SK-N-SH (cell line): ENCODE results near the gene ATL1. TPM values are rescaled to one million over a fixed set of nuclear protein-coding genes. Genes with fewer than 3 reads are reported as not detected.

ENCODE experiments used
- CTCF ChIA-PET: fragments of 300-600, 350-600 bp; formaldehyde crosslinking; extraction: SDS; loops from one replicate; lab custom pipeline; 2021; lab: Yijun Ruan, JAX
- POLR2A ChIA-PET: fragments of 350-600 bp; sonication (Branson Sonifier 250); formaldehyde crosslinking; extraction: SDS; loops from one replicate; lab custom pipeline; 2020; ENCODE audit warnings: antibody characterized with exemption, inconsistent platforms; lab: Yijun Ruan, JAX
- DNase-seq: peaks from one replicate; pipeline ENCODE4 v3.0.0; 2012
- H2AFZ ChIP-seq: fragments of 200-600 bp; sonication (generic); 2 replicates; pipeline ENCODE4 v1.8.1; 2016; ENCODE audit warnings: antibody characterized with exemption, mild to moderate bottlenecking, low read depth
- H3F3A ChIP-seq: fragments of 200-600 bp; sonication (generic); replicated peaks from 2 replicates; pipeline ENCODE3; 2016; ENCODE audit warnings: antibody characterized with exemption, mild to moderate bottlenecking; ENCODE audit not compliant: insufficient read depth
- H3K27ac ChIP-seq, 2 experiments: fragments of 200-500 bp in 1 of 2; fragments of 200-600 bp in 1 of 2; sonication (Bioruptor generic) in 1 of 2; sonication (generic), shearing (Covaris generic) in 1 of 2; 2 replicates each; pipeline versions ENCODE4 v1.5.1 to v1.6.1; 2014 to 2016; ENCODE audit warnings: low read depth in 2 of 2, inconsistent platforms in 1 of 2, low read length in 1 of 2, mild to moderate bottlenecking in 1 of 2, mixed read lengths in 1 of 2
- H3K27me3 ChIP-seq: fragments of 200-600 bp; sonication (generic), shearing (Covaris generic); 2 replicates; pipeline ENCODE4 v1.6.1; 2016; ENCODE audit warnings: mixed run types; ENCODE audit not compliant: insufficient read depth
- H3K36me3 ChIP-seq, 2 experiments: fragments of 200-500 bp in 1 of 2; fragments of 200-600 bp in 1 of 2; sonication (Bioruptor generic) in 1 of 2; sonication (generic) in 1 of 2; replicated peaks in 1 of 2; 2 replicates each; pipeline versions ENCODE3 to v1.5.1; 2014 to 2016; ENCODE audit warnings: low read length in 1 of 2, mild to moderate bottlenecking in 1 of 2; ENCODE audit not compliant: insufficient read depth in 2 of 2, control insufficient read depth in 1 of 2
- H3K4me1 ChIP-seq, 2 experiments: fragments of 200-500 bp in 1 of 2; fragments of 200-600 bp in 1 of 2; sonication (Bioruptor generic) in 1 of 2; sonication (generic), shearing (Covaris generic) in 1 of 2; 2 replicates each; pipeline versions ENCODE4 v1.5.1 to v1.6.1; 2014 to 2016; ENCODE audit warnings: low read depth in 1 of 2, low read length in 1 of 2, mixed run types in 1 of 2; ENCODE audit not compliant: insufficient read depth in 2 of 2, control insufficient read depth in 1 of 2
- H3K4me2 ChIP-seq: fragments of 200-600 bp; sonication (generic), shearing (Covaris generic); 2 replicates; pipeline ENCODE4 v1.6.1; 2017; ENCODE audit warnings: mixed run types
- H3K4me3 ChIP-seq, 2 experiments: fragments of 200-500 bp in 1 of 2; fragments of 200-600 bp in 1 of 2; sonication (Bioruptor generic) in 1 of 2; sonication (generic), shearing (Covaris generic) in 1 of 2; 2 replicates each; pipeline versions ENCODE4 v1.5.1 to v1.8.1; 2014 to 2016; ENCODE audit warnings: low read depth in 2 of 2, inconsistent platforms in 1 of 2, low read length in 1 of 2, mild to moderate bottlenecking in 1 of 2, mixed read lengths in 1 of 2, moderate library complexity in 1 of 2
- H3K79me2 ChIP-seq: fragments of 200-600 bp; sonication (generic); 2 replicates; pipeline ENCODE4 v1.8.1; 2017; ENCODE audit warnings: mild to moderate bottlenecking; ENCODE audit not compliant: insufficient read depth
- H3K9ac ChIP-seq: fragments of 200-600 bp; sonication (generic); 2 replicates; pipeline ENCODE4 v1.6.1; 2017; ENCODE audit warnings: mixed run types
- H3K9me2 ChIP-seq: fragments of 200-600 bp; sonication (generic); 2 replicates; pipeline ENCODE4 v1.6.1; 2017; ENCODE audit warnings: mixed run types
- H3K9me3 ChIP-seq: fragments of 200-600 bp; sonication (generic); 2 replicates; pipeline ENCODE4 v1.6.1; 2017; ENCODE audit warnings: mixed run types, mild to moderate bottlenecking, moderate library complexity
- H4K20me1 ChIP-seq: fragments of 200-600 bp; sonication (generic); 2 replicates; pipeline ENCODE4 v1.6.1; 2017; ENCODE audit warnings: mild to moderate bottlenecking, mixed run types; ENCODE audit not compliant: insufficient read depth
- EP300 ChIP-seq, 2 experiments: IDR thresholded peaks; 2 replicates each; pipeline versions ENCODE4 v1.4.0 to v1.6.1; 2012; ENCODE audit warnings: borderline replicate concordance in 1 of 2, low read depth in 1 of 2, low read length in 1 of 2
- GATA2 ChIP-seq: sonication (generic); formaldehyde crosslinking; IDR thresholded peaks from 2 replicates; pipeline ENCODE4 v1.5.0; 2020; ENCODE audit warnings: mild to moderate bottlenecking, missing genetic modification reagents
- JUND ChIP-seq: IDR thresholded peaks from 2 replicates; pipeline ENCODE4 v1.4.0; 2012
- MAX ChIP-seq: IDR thresholded peaks from 2 replicates; pipeline ENCODE4 v1.4.0; 2012; ENCODE audit warnings: low read depth
- MXI1 ChIP-seq: IDR thresholded peaks from 2 replicates; pipeline ENCODE4 v1.6.1; 2012; ENCODE audit warnings: mild to moderate bottlenecking, low read depth, low read length, improper control_type of control experiment
- NFIC ChIP-seq: IDR thresholded peaks from 2 replicates; pipeline ENCODE4 v1.4.0; 2012; ENCODE audit warnings: borderline replicate concordance
- PBX3 ChIP-seq: IDR thresholded peaks from 2 replicates; pipeline ENCODE4; 2012
- RCOR1 ChIP-seq: fragments of 150-350 bp; IDR thresholded peaks from 2 replicates; pipeline ENCODE4 v1.6.1; 2017; ENCODE audit warnings: antibody characterized with exemption, low read length
- REST ChIP-seq: IDR thresholded peaks from 2 replicates; pipeline ENCODE4 v1.6.1; 2012; ENCODE audit warnings: mild to moderate bottlenecking, low read depth, low read length, moderate library complexity
- SIN3A ChIP-seq: IDR thresholded peaks from 2 replicates; pipeline ENCODE4 v1.6.1; 2012; ENCODE audit warnings: low read depth, mild to moderate bottlenecking, low read length, moderate library complexity, borderline replicate concordance
- SMC3 ChIP-seq: IDR thresholded peaks from 2 replicates; pipeline ENCODE4 v1.6.1; 2012; ENCODE audit warnings: low read depth, low read length, improper control_type of control experiment
- USF1 ChIP-seq: IDR thresholded peaks from 2 replicates; pipeline ENCODE4 v1.4.0; 2012; ENCODE audit warnings: low read depth, borderline replicate concordance
- WGBS: methylation state at CpG from one replicate; pipeline ENCODE4 v1.1.6; 2017; ENCODE audit warnings: low lambda C conversion rate; 5-methylcytosine and 5-hydroxymethylcytosine counted together
- polyA plus RNA-seq, 3 experiments: library from polyadenylated mRNA; depleted of rRNA; stranded (reverse); fragments of >200 nt; gene quantifications; 2 replicates each; pipeline ENCODE4 v1.2.3, GENCODE V29; 2012

ATL1 gene
- polyA plus RNA-seq, 1 of the 3 experiments (the other 2 are of a cell fraction) = 7.3 TPM

- Histone ChIP-seq H3K9me3 (no peaks in the 10 kb centered on the region), H4K20me1 (no peaks in the 10 kb centered on the region), H3K4me2 (0 out of 2 replicates have a peak overlapping the region, but pooled peaks have one; percentile 10), H2AFZ (no peak overlapping the region; the same call in 1 of the 2 replicates), H3F3A (no peaks in the 10 kb centered on the region), H3K4me1 (peaks cover 0 to 17% of the 10 kb centered on the region in 2 experiments; a peak in 3 of 4 replicates), H3K79me2 (peaks cover 93% of the 10 kb centered on the region), H3K36me3 (peaks cover 3 to 14% of the 10 kb centered on the region in 2 experiments), H3K9me2 (no peaks in the 10 kb centered on the region), H3K27me3 (no peaks in the 10 kb centered on the region), H3K4me3 (no peak overlapping the region), H3K27ac (peak overlapping the region in 1 of 2 experiments; percentile 23; a peak in 1 of 4 replicates), H3K9ac (no peak overlapping the region)
- no peak for DNase-seq
- ChIA-PET CTCF (interaction anchor here (1.2 kb wide), 1 partner anchor 9 kb away, joined by 3 read pairs; no protein-coding TSS in a partner anchor), POLR2A (interaction anchor here (1.3 kb wide), 1 partner anchor 10 kb away, joined by 4 read pairs; the partner anchor contains the start of gene SAV1)
- WGBS = 83% methylated on average over 2 of the region's 2 CpGs
- TF ChIP-seq MXI1 = no peak
- TF ChIP-seq SMC3 = no peak
- no peak for TF ChIP-seq EP300 (IDR thresholded peaks at IDR 0.05; ENCODE audit: borderline replicate concordance in 1 of 2, low read depth in 1 of 2, low read length in 1 of 2)
- TF ChIP-seq REST = no peak
- no peak for TF ChIP-seq NFIC
- no peak for TF ChIP-seq PBX3
- TF ChIP-seq JUND = no peak
- no peak for TF ChIP-seq SIN3A
- TF ChIP-seq USF1 = no peak
- no peak for TF ChIP-seq GATA2 (CRISPR knock-in tag)
- no peak for TF ChIP-seq MAX
- TF ChIP-seq RCOR1 = no peak
These were observed 97.8 kb downstream of the ATL1 start for GRCh38 chr14:50657753-50658152.
